ENCODE data around the gene MANSC1. TPM values are rescaled to one million over a fixed set of nuclear protein-coding genes. Genes with fewer than 3 reads are reported as not detected.

MANSC1 gene
- total and polyA plus RNA-seq, 10 of the 15 experiments (the other 5 are each of a cell fraction or from before 2014, with no cell fraction given) = 0.02 to 0.23 (median 0.11) TPM; not detected in 2

DNA sequence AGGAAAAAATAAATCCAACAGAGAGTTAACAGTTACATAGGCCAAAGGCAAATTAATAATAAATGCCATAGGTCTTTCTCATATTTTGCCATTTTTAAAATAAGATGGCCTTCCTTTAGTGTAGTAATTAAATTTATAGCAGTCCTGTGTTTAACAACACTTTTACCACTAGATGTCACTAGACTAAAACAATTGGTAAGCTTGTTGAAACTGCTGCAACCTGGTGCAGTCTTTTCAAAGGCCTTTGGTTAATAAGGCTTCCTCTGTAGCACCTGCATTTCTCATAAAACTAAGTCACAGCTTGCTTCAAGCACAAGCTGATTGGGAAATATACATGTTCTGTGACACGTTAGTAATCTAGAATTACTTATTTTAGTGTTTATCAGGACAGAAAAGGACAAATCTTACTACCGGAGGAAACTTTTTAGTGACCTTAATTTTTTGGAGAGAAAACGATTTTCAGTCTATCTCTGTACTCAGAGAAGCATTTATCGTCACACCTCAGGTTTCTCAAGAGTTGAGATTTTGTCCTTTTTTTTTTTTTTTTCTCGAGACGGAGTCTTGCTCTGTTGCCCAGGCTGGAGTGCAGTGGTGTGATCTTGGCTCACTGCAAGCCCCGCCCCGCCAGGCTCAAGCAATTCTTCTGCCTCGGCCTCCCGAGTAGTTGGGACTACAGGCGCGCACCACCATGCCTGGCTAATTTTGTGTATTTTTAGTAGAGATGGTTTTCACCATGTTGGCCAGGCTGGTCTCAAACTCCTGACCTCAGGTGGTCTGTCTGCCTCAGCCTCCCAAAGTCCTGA lies 26.8 kb upstream of the MANSC1 start (continued):
- TF ChIP-seq EGR1 (IDR thresholded peaks at IDR 0.05; ENCODE audit: borderline replicate concordance in 1 of 2, low read depth in 2 of 2, low read length in 2 of 2) (no peak), MYB (IDR thresholded peaks at IDR 0.05; ENCODE audit: borderline replicate concordance, low read depth, low read length) (no peak), POLR2A (IDR thresholded peaks at IDR 0.05; ENCODE audit: low read depth, low read length) (no peak), BHLHE40 (IDR thresholded peaks at IDR 0.05; ENCODE audit: borderline replicate concordance in 1 of 2, low read depth in 2 of 2, low read length in 1 of 2) (0 out of 4 replicates have a peak, but pooled peaks of 1 of the 2 experiments have one; percentile 8), BACH1 (IDR thresholded peaks at IDR 0.05; ENCODE audit: borderline replicate concordance) (no peak), ATF2 (IDR thresholded peaks at IDR 0.05; ENCODE audit: low read length) (no peak), PAX5 (IDR thresholded peaks at IDR 0.05; ENCODE audit: borderline replicate concordance, low read depth, low read length) (no peak), HDAC2 (IDR thresholded peaks at IDR 0.05) (no peak), MYC (IDR thresholded peaks at IDR 0.05; ENCODE audit: insufficient read depth, insufficient read length, insufficient replicate concordance, low read length, severe bottlenecking) (no peak), ZNF217 (IDR thresholded peaks at IDR 0.05) (no peak), KDM1A (IDR thresholded peaks at IDR 0.05; ENCODE audit: borderline replicate concordance) (no peak), REST (IDR thresholded peaks at IDR 0.05; ENCODE audit: low read depth, low read length) (no peak), ETV6 (conservative IDR thresholded peaks at IDR 0.05 in 1 of 2, IDR thresholded peaks at IDR 0.05 in 1 of 2; ENCODE audit: borderline replicate concordance in 1 of 2, low read depth in 1 of 2) (no peak), YY1 (IDR thresholded peaks at IDR 0.05; ENCODE audit: low read depth, low read length) (peak; percentile 44; the same call in 1 of the 2 replicates), ZNF622 (IDR thresholded peaks at IDR 0.05) (no peak), EP300 (IDR thresholded peaks at IDR 0.05; ENCODE audit: borderline replicate concordance in 1 of 2, control insufficient read depth in 1 of 2, low read depth in 2 of 2, low read length in 2 of 2) (no peak), CBFB (IDR thresholded peaks at IDR 0.05; ENCODE audit: low read depth) (no peak)
- TF ChIP-seq, protein P1, sequence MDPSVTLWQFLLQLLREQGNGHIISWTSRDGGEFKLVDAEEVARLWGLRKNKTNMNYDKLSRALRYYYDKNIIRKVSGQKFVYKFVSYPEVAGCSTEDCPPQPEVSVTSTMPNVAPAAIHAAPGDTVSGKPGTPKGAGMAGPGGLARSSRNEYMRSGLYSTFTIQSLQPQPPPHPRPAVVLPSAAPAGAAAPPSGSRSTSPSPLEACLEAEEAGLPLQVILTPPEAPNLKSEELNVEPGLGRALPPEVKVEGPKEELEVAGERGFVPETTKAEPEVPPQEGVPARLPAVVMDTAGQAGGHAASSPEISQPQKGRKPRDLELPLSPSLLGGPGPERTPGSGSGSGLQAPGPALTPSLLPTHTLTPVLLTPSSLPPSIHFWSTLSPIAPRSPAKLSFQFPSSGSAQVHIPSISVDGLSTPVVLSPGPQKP (IDR thresholded peaks at IDR 0.05; ENCODE audit: low read depth, low read length) = no peak
- TF ChIP-seq, protein P2, sequence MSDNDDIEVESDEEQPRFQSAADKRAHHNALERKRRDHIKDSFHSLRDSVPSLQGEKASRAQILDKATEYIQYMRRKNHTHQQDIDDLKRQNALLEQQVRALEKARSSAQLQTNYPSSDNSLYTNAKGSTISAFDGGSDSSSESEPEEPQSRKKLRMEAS (IDR thresholded peaks at IDR 0.05; ENCODE audit: low read depth, low read length) = no peak
- TF ChIP-seq, protein P3, sequence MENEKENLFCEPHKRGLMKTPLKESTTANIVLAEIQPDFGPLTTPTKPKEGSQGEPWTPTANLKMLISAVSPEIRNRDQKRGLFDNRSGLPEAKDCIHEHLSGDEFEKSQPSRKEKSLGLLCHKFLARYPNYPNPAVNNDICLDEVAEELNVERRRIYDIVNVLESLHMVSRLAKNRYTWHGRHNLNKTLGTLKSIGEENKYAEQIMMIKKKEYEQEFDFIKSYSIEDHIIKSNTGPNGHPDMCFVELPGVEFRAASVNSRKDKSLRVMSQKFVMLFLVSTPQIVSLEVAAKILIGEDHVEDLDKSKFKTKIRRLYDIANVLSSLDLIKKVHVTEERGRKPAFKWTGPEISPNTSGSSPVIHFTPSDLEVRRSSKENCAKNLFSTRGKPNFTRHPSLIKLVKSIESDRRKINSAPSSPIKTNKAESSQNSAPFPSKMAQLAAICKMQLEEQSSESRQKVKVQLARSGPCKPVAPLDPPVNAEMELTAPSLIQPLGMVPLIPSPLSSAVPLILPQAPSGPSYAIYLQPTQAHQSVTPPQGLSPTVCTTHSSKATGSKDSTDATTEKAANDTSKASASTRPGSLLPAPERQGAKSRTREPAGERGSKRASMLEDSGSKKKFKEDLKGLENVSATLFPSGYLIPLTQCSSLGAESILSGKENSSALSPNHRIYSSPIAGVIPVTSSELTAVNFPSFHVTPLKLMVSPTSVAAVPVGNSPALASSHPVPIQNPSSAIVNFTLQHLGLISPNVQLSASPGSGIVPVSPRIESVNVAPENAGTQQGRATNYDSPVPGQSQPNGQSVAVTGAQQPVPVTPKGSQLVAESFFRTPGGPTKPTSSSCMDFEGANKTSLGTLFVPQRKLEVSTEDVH (IDR thresholded peaks at IDR 0.05; ENCODE audit: low read depth, partially characterized antibody) = peak; percentile 19

All from GM12878 (cell line).